GM12878 (cell line): ENCODE measurements around the gene DMRTC2.

Experiments used
- CBX5 ChIP-seq: sonication (generic); IDR thresholded peaks from 2 replicates; pipeline ENCODE4 v1.6.1; 2016; ENCODE audit warnings: low read depth, moderate library complexity, mild to moderate bottlenecking, inconsistent platforms
- NR2C2 ChIP-seq: IDR thresholded peaks from 2 replicates; pipeline ENCODE4 v1.6.1; 2011; ENCODE audit warnings: borderline replicate concordance, low read depth; ENCODE audit not compliant: control insufficient read depth, insufficient read length
- POLR2A ChIP-seq: IDR thresholded peaks from 2 replicates; pipeline ENCODE4 v1.6.1; 2011; ENCODE audit warnings: low read depth, mild to moderate bottlenecking, low read length
- SMC3 ChIP-seq: IDR thresholded peaks from 2 replicates; pipeline ENCODE4 v1.6.1; 2011; ENCODE audit warnings: low read length, improper control_type of control experiment, borderline replicate concordance
- USF2 ChIP-seq: IDR thresholded peaks from 2 replicates; pipeline ENCODE4 v1.6.1; 2011; ENCODE audit warnings: low read depth, low read length, improper control_type of control experiment, borderline replicate concordance

GRCh38 chr19:41893899-41894298 is 49.1 kb downstream of the DMRTC2 start:
- TF ChIP-seq SMC3, result no peak
- no peak for TF ChIP-seq NR2C2
- no peak for TF ChIP-seq USF2
- TF ChIP-seq POLR2A, result no peak
- TF ChIP-seq CBX5, result no peak
